Measurements from ENCODE around the gene TMX1. TPM values are rescaled to one million over a fixed set of nuclear protein-coding genes. Genes with fewer than 3 reads are reported as not detected.

TMX1 gene
- total RNA-seq, 4 donors from 2014 or later, result 24.0 to 48.8 (median 36.2) TPM

DNA sequence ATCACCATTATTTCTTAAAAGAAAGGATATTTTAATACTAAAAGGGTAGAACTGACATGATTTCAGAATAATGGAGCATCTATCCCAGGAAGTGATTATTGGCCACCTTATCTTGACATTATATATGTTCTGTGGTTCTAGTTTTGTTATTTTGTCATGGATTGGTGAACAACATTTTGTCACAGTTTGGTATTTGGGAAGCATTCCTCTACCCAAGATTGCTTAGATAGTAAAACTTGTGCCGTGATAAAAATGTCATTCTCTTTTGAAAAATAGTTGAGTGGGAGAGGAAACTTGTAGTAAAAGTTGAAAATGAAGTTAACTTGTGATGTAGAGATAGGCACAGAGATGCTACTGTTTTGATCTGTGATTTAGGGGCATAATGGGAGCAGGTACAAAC, 65.7 kb downstream of the TMX1 start:
- no peak for DNase-seq
- H3K4me1 ChIP-seq, result peaks cover 0 to 26% (median 6%) of the 10 kb centered on the region in 3 donors
- 76 to 100% methylated on average over 1 of the region's 1 CpG for WGBS, 2 donors
- TF ChIP-seq POLR2A (IDR thresholded peaks at IDR 0.05) (no peak), CTCF (IDR thresholded peaks at IDR 0.05) (no peak)
- H3K9me3 ChIP-seq, result no peaks in the 10 kb centered on the region
- H3K27me3 ChIP-seq, result no peaks in the 10 kb centered on the region
- H3K27ac ChIP-seq, result no peak overlapping the region
- intact Hi-C loops (cut with DNase I), result no loop called here
- no peaks in the 10 kb centered on the region for H3K36me3 ChIP-seq
- H3K4me3 ChIP-seq, result no peak overlapping the region

Small RNAs within 50 kb of the gene (small RNA-seq; reads per million reads assigned to genes)
- gene RF00019 (0 reads per million in 4 donors), gene RF00156 (0 to 0.09 (median 0) reads per million in 4 donors)

Other genes with a start within 250 kb of the TMX1 start
- gene TRIM9, start 145.1 kb upstream of the TMX1 start, total RNA-seq, result 1 to 10 TPM in 1 of 4 donors, under 1 TPM in 2, not detected in 1; 0.09 to 3.1 (median 0.21) TPM

Measured in esophagus squamous epithelium (tissue), 5 donors.